NCI-H524 treated with DMSO at 0.1 percent for 48 hours (cell line): ENCODE measurements around the gene RPL18.
"Not testable (repeated sequence)": the region's sequence is repeated elsewhere in the genome, so short reads cannot be mapped to it uniquely, and the experiment has no call there.

Experiments
- DNase-seq: peaks from one replicate; lab custom pipeline; 2025; lab: John Stamatoyannopoulos, UW

Gene RPL18

GRCh38 chr19:48577908-48578307 lies 41.1 kb downstream of the RPL18 start:
- DNase-seq, result not testable (repeated sequence)

GRCh38 chr19:48575931-48576622 lies 42.9 kb downstream of the RPL18 start:
- DNase-seq, result no peak

- DNase-seq, result no peak
Measured at GRCh38 chr19:48573163-48573505, 45.8 kb downstream of the RPL18 start.

GRCh38 chr19:48571378-48572162 lies 47.4 kb downstream of the RPL18 start:
- no peak for DNase-seq

- DNase-seq, result peak; percentile 82
Measured at GRCh38 chr19:48569814-48570213, 49.2 kb downstream of the RPL18 start.

GRCh38 chr19:48568345-48568886 lies 50.6 kb downstream of the RPL18 start:
- no peak for DNase-seq
